CD4-positive, alpha-beta T cell (primary cell): Measurements from ENCODE around the gene CLEC18A. TPM values are rescaled to one million over a fixed set of nuclear protein-coding genes. Genes with fewer than 3 reads are reported as not detected.

Experiments used
- ATAC-seq: fragments of 200-7000 bp; cut with Tn5 transposase; one replicate; pipeline ENCODE4 v1.10.0; 2022; ENCODE audit warnings: mild to moderate bottlenecking; ENCODE audit not compliant: poor library complexity
- CTCF ChIA-PET: fragments of 350-600 bp; sonication (Branson Sonifier 250); formaldehyde crosslinking; loops from one replicate; lab custom pipeline; 2021; ENCODE audit warnings: antibody characterized with exemption, inconsistent platforms; lab: Charles Lee
- POLR2A ChIA-PET: fragments of 350-600 bp; sonication (Branson Sonifier 250); formaldehyde crosslinking; loops from one replicate; lab custom pipeline; 2021; ENCODE audit warnings: antibody characterized with exemption, inconsistent platforms; lab: Charles Lee
- DNase-seq, 14 experiments: peaks; one replicate each; pipeline ENCODE4 v3.0.0-alpha.2; 2013 to 2020; ENCODE audit warnings: mixed read lengths in 2 of 14
- H3K27ac ChIP-seq, 2 donors: one replicate each; pipeline versions ENCODE4 v1.5.1 to v1.7.0; 2013; ENCODE audit warnings: low read length in 2 of 2, low read depth in 1 of 2, mild to moderate bottlenecking in 1 of 2
- H3K27me3 ChIP-seq, 2 experiments: 1 replicate in 1 of 2; 2 replicates in 1 of 2; pipeline versions ENCODE4 v1.6.1 to v1.7.0; 2013; ENCODE audit warnings: low read length in 2 of 2, control low read depth in 1 of 2, mild to moderate bottlenecking in 1 of 2, moderate library complexity in 1 of 2; ENCODE audit not compliant: insufficient read depth in 2 of 2, control insufficient read depth in 1 of 2
- H3K36me3 ChIP-seq: one replicate; pipeline ENCODE4 v1.6.1; 2013; ENCODE audit warnings: low read length, control low read depth; ENCODE audit not compliant: insufficient read depth
- H3K4me1 ChIP-seq: one replicate; pipeline ENCODE4 v1.6.1; 2013; ENCODE audit warnings: low read length, control low read depth; ENCODE audit not compliant: insufficient read depth
- H3K4me3 ChIP-seq: one replicate; pipeline ENCODE4 v1.5.1; 2013; ENCODE audit warnings: mild to moderate bottlenecking, low read length, moderate library complexity
- H3K9me3 ChIP-seq, 2 experiments: 1 replicate in 1 of 2; 2 replicates in 1 of 2; pipeline versions ENCODE4 v1.6.1 to v1.7.0; 2013; ENCODE audit warnings: low read length in 2 of 2, mild to moderate bottlenecking in 2 of 2, control low read depth in 1 of 2, moderate library complexity in 1 of 2; ENCODE audit not compliant: control insufficient read depth in 1 of 2, insufficient read depth in 1 of 2
- H3K27ac Mint-ChIP-seq: one replicate; pipeline ENCODE4 v1.8.0; 2020; ENCODE audit warnings: mixed read lengths
- H3K27me3 Mint-ChIP-seq: one replicate; pipeline ENCODE4 v1.8.0; 2021; ENCODE audit warnings: mixed read lengths
- H3K36me3 Mint-ChIP-seq: one replicate; pipeline ENCODE4 v1.8.0; 2021; ENCODE audit warnings: low read depth, mixed read lengths
- H3K4me1 Mint-ChIP-seq: one replicate; pipeline ENCODE4 v1.8.0; 2021; ENCODE audit warnings: low read depth, mixed read lengths
- H3K4me3 Mint-ChIP-seq: one replicate; pipeline ENCODE4 v1.8.0; 2020; ENCODE audit warnings: mild to moderate bottlenecking, mixed read lengths
- H3K9me3 Mint-ChIP-seq: one replicate; pipeline ENCODE4 v1.8.0; 2020; ENCODE audit warnings: mixed read lengths
- CTCF ChIP-seq: fragments of 200-600 bp; IDR thresholded peaks from one replicate; pipeline ENCODE4 v1.8.0; 2022; ENCODE audit warnings: antibody characterized with exemption, mild to moderate bottlenecking
- intact Hi-C, 2 experiments: fragments of 100-400 bp; cut with DNase I in 1 of 2; cut with micrococcal nuclease in 1 of 2; formaldehyde crosslinking; loops; one replicate each; pipeline versions ENCODE4 v1.15.1 to v1.9.0; 2023 to 2025; cut with DNase I, micrococcal nuclease
- total RNA-seq, 174 experiments: library from RNA in 2 of 174; stranded (reverse) in 2 of 174; gene quantifications; one replicate each; pipeline ENCODE4 v1.2.3 and lab custom pipeline; 2021 to 2026

CLEC18A gene
- total RNA-seq, 2 experiments from 2014 or later, result 1.3 to 1.7 TPM

- H3K27ac Mint-ChIP-seq, result no peak overlapping the region
- Histone ChIP-seq H3K27ac (no peak overlapping the region), H3K36me3 (peaks cover 90% of the 10 kb centered on the region), H3K4me3 (no peak overlapping the region), H3K4me1 (no peaks in the 10 kb centered on the region), H3K9me3 (no peaks in the 10 kb centered on the region), H3K27me3 (no peaks in the 10 kb centered on the region)
- no peak for DNase-seq
- peaks cover 92% of the 10 kb centered on the region for H3K36me3 Mint-ChIP-seq
- ATAC-seq, result no peak
- no peaks in the 10 kb centered on the region for H3K9me3 Mint-ChIP-seq
- no peaks in the 10 kb centered on the region for H3K4me1 Mint-ChIP-seq
- CTCF ChIA-PET, result no interaction called here
- intact Hi-C loops, result loop anchor here (10.0 kb wide), 2 partner anchors 142 to 542 kb away; no protein-coding TSS in a partner anchor
- H3K27me3 Mint-ChIP-seq, result no peaks in the 10 kb centered on the region
- POLR2A ChIA-PET, result no interaction called here
- no peak for TF ChIP-seq CTCF
- H3K4me3 Mint-ChIP-seq, result no peak overlapping the region
Measured at GRCh38 chr16:69936751-69937211, 14.4 kb upstream of the CLEC18A start.

- TF ChIP-seq CTCF, result no peak
- Histone ChIP-seq H3K9me3 (no peaks in the 10 kb centered on the region), H3K36me3 (peaks cover 91% of the 10 kb centered on the region), H3K27ac (no peak overlapping the region), H3K4me3 (no peak overlapping the region), H3K4me1 (no peaks in the 10 kb centered on the region), H3K27me3 (no peaks in the 10 kb centered on the region)
- no peak for ATAC-seq
- Mint-ChIP-seq H3K4me1 (no peaks in the 10 kb centered on the region), H3K9me3 (no peaks in the 10 kb centered on the region), H3K27me3 (no peaks in the 10 kb centered on the region), H3K4me3 (no peak overlapping the region), H3K36me3 (peaks cover 85% of the 10 kb centered on the region), H3K27ac (no peak overlapping the region)
- POLR2A ChIA-PET, result no interaction called here
- intact Hi-C loops, result loop anchor here (10.0 kb wide), 2 partner anchors 143 to 543 kb away; no protein-coding TSS in a partner anchor
- DNase-seq, result no peak
- CTCF ChIA-PET, result no interaction called here
Measured at GRCh38 chr16:69937465-69937951, 13.6 kb upstream of the CLEC18A start.

- ATAC-seq (no peak), DNase-seq (no peak)
- Histone ChIP-seq H3K9me3 (no peaks in the 10 kb centered on the region), H3K27me3 (no peaks in the 10 kb centered on the region), H3K27ac (no peak overlapping the region), H3K4me3 (no peak overlapping the region), H3K36me3 (peaks cover 76% of the 10 kb centered on the region), H3K4me1 (no peaks in the 10 kb centered on the region)
- Mint-ChIP-seq H3K4me1 (no peaks in the 10 kb centered on the region), H3K36me3 (peaks cover 77% of the 10 kb centered on the region), H3K4me3 (no peak overlapping the region), H3K27me3 (no peaks in the 10 kb centered on the region), H3K9me3 (no peaks in the 10 kb centered on the region), H3K27ac (no peak overlapping the region)
- intact Hi-C loops, result loop anchor here (10.0 kb wide), 2 partner anchors 144 to 544 kb away; no protein-coding TSS in a partner anchor
- no peak for TF ChIP-seq CTCF
- POLR2A ChIA-PET, result interaction anchor here (0.8 kb wide), 1 partner anchor 9 kb away, joined by 3 read pairs; no protein-coding TSS in a partner anchor
- CTCF ChIA-PET, result no interaction called here
Measured at GRCh38 chr16:69938981-69939820, 11.9 kb upstream of the CLEC18A start.
